NT2/D1 (cell line): ENCODE results near the gene MED25.

Source experiments
- YY1 ChIP-seq: IDR thresholded peaks from 2 replicates; pipeline ENCODE4 v1.6.1; 2011; ENCODE audit not compliant: insufficient read length, insufficient read depth
- ZNF274 ChIP-seq: IDR thresholded peaks from 2 replicates; pipeline ENCODE4 v1.6.1; 2011; ENCODE audit warnings: mild to moderate bottlenecking, low read depth, low read length

DNA sequence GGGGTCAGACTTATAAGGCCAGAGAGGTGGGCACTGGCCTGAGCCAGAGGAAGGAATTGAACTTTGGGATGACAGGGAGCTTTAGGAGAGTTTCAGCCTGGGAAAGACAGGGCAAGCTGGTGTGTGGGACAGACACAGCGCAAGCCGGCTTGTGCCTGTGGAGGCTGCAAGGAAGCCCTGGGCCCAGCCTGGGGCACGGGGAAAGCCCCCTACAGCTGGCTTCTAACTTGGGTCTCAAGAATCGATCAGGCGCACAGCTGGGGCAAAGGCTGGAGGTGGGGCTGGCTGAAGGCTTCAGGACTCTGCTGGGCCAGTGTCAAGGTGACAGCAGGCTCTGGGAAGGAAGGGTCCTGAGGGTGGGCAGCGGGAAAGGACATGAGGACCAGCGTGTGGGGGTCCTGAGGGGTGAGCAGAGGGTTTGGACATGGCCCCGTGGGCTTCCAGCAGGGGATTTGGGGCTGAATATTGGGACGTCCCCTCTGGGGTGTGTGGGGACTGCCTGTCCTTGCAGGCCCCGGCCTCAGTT, 35.8 kb downstream of the MED25 start:
- TF ChIP-seq ZNF274 = no peak
- no peak for TF ChIP-seq YY1
